Measurements from ENCODE around the gene FDCSP.

FDCSP gene

GRCh38 chr4:70225824-70226223 is at the start of gene FDCSP:
Gene FDCSP (plus strand): TSS chr4:70226124. CDS start chr4:70231195, 5,071 bp downstream.
- H3K9ac ChIP-seq (ENCODE audit: low read depth in 1 of 2, low read length in 2 of 2): no peak within 1 kb of the TSS
- H3K4me3 ChIP-seq (ENCODE audit: low read depth in 1 of 2, low read length in 2 of 2): no peak within 1 kb of the TSS
- H3K9me3 ChIP-seq (ENCODE audit: control insufficient read depth in 1 of 2, low read length in 2 of 2): no peaks in the 10 kb centered on the region
- no peaks in the 10 kb centered on the region for H3K36me3 ChIP-seq (ENCODE audit: control insufficient read depth in 1 of 2, insufficient read depth in 2 of 2, low read length in 2 of 2)
- H3K27ac ChIP-seq (ENCODE audit: low read depth, low read length): no peak within 1 kb of the TSS
- H3K27me3 ChIP-seq (ENCODE audit: control insufficient read depth in 1 of 2, insufficient read depth in 2 of 2, low read length in 2 of 2): no peaks in the 10 kb centered on the region
- H3K4me1 ChIP-seq (ENCODE audit: control insufficient read depth in 1 of 2, insufficient read depth in 2 of 2, low read length in 2 of 2): no peaks in the 10 kb centered on the region

GRCh38 chr4:70177090-70177489 is 48.8 kb upstream of the FDCSP start:
- Histone ChIP-seq H3K4me3 (ENCODE audit: low read depth in 1 of 2, low read length in 2 of 2) (no peak overlapping the region), H3K9ac (ENCODE audit: low read depth in 1 of 2, low read length in 2 of 2) (no peak overlapping the region), H3K36me3 (ENCODE audit: control insufficient read depth in 1 of 2, insufficient read depth in 2 of 2, low read length in 2 of 2) (no peaks in the 10 kb centered on the region), H3K9me3 (ENCODE audit: control insufficient read depth in 1 of 2, low read length in 2 of 2) (no peaks in the 10 kb centered on the region), H3K27me3 (ENCODE audit: control insufficient read depth in 1 of 2, insufficient read depth in 2 of 2, low read length in 2 of 2) (no peaks in the 10 kb centered on the region), H3K27ac (ENCODE audit: low read depth, low read length) (no peak overlapping the region), H3K4me1 (ENCODE audit: control insufficient read depth in 1 of 2, insufficient read depth in 2 of 2, low read length in 2 of 2) (no peaks in the 10 kb centered on the region)

DNA sequence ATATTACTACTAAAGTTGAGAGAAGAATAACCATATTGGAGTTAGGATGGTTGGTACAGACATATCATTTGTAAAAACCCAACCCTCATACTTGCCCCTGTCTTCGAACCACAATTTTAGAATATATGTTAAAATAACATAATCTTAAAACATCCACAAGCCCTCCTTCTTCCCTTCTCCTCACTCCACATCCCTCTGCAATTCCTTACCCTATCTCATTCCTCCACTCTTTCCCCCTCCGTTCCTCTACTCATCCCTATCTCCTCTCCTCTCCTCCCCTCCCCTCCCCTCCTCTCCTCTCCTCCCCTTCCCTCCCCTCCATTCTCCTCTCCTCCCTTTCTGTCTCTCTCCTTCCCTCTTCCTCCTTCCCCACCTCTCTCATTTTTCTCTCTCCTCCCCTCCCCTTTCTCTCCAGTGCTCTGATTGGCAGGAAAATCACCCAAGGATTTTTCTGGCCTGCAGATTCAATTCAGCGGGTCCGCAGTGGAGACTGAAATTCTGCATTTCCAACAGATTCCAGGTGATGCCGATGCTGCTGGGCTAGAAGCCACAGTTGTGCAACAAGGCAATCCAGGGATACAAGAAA is 47.8 kb upstream of the FDCSP start:
- Histone ChIP-seq H3K4me1 (ENCODE audit: control insufficient read depth in 1 of 2, insufficient read depth in 2 of 2, low read length in 2 of 2) (peaks cover 0 to 4% of the 10 kb centered on the region in 2 donors), H3K9ac (ENCODE audit: low read depth in 1 of 2, low read length in 2 of 2) (no peak overlapping the region), H3K4me3 (ENCODE audit: low read depth in 1 of 2, low read length in 2 of 2) (no peak overlapping the region), H3K27me3 (ENCODE audit: control insufficient read depth in 1 of 2, insufficient read depth in 2 of 2, low read length in 2 of 2) (no peaks in the 10 kb centered on the region), H3K27ac (ENCODE audit: low read depth, low read length) (no peak overlapping the region), H3K36me3 (ENCODE audit: control insufficient read depth in 1 of 2, insufficient read depth in 2 of 2, low read length in 2 of 2) (no peaks in the 10 kb centered on the region), H3K9me3 (ENCODE audit: control insufficient read depth in 1 of 2, low read length in 2 of 2) (no peaks in the 10 kb centered on the region)

DNA sequence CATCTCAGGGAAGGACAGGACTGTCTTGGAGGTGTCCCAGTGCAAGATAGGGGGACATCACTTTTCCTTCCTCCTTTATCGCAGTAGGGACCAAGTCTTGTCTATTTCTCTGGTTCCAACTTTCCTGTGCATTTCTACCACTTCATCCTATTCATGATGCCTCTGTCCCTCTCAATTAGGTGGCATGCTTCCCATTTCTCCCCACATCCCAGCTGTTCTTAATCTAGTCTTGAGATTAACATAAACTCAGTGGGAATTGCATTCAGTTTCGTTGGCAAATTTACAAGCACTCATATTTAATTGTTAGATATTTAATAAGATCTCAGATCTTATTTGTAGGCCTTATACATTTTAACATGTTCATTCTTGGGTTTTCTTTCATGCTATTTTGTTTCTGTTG is 46.1 kb upstream of the FDCSP start:
- Histone ChIP-seq H3K9me3 (ENCODE audit: control insufficient read depth in 1 of 2, low read length in 2 of 2) (no peaks in the 10 kb centered on the region), H3K27me3 (ENCODE audit: control insufficient read depth in 1 of 2, insufficient read depth in 2 of 2, low read length in 2 of 2) (no peaks in the 10 kb centered on the region), H3K9ac (ENCODE audit: low read depth in 1 of 2, low read length in 2 of 2) (no peak overlapping the region), H3K36me3 (ENCODE audit: control insufficient read depth in 1 of 2, insufficient read depth in 2 of 2, low read length in 2 of 2) (no peaks in the 10 kb centered on the region), H3K4me1 (ENCODE audit: control insufficient read depth in 1 of 2, insufficient read depth in 2 of 2, low read length in 2 of 2) (peaks cover 0 to 4% of the 10 kb centered on the region in 2 donors), H3K4me3 (ENCODE audit: low read depth in 1 of 2, low read length in 2 of 2) (no peak overlapping the region), H3K27ac (ENCODE audit: low read depth, low read length) (no peak overlapping the region)

- peaks cover 0 to 4% of the 10 kb centered on the region in 2 donors for H3K4me1 ChIP-seq (ENCODE audit: control insufficient read depth in 1 of 2, insufficient read depth in 2 of 2, low read length in 2 of 2)
Observed at GRCh38 chr4:70181864-70182263, 44.1 kb upstream of the FDCSP start.

DNA sequence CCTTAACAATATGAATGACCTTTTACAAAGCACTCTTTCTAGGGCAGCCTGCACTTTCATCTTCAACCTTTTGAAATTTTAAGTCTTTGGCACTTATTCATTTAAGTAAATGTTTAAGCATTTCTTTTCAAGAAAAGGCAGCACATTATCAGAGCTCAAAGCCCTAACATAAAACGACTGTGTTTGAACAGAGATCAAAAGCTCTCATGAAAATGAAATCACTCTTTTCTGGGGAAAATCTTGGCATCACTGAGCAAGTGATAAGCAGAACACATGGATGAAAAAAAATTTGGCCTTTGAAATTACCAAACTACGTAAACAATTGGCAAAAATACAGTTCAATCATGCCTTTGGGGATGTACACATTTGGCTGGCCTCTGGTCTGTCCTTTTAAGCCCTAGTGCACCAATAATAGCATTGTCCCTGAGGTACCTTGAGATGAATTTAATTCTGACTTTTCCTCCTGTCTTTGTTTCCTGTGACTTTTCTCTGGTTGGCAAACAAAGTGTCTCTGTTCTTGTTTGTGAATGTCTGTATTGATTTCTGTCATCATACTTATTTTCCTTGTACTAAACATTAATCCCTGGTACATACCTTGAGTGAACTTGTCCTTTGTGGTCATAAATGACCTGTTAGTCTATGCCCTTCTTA is 43.3 kb upstream of the FDCSP start:
- H3K36me3 ChIP-seq (ENCODE audit: control insufficient read depth in 1 of 2, insufficient read depth in 2 of 2, low read length in 2 of 2): no peaks in the 10 kb centered on the region
- no peak overlapping the region for H3K27ac ChIP-seq (ENCODE audit: low read depth, low read length)
- H3K9ac ChIP-seq (ENCODE audit: low read depth in 1 of 2, low read length in 2 of 2): no peak overlapping the region
- H3K27me3 ChIP-seq (ENCODE audit: control insufficient read depth in 1 of 2, insufficient read depth in 2 of 2, low read length in 2 of 2): no peaks in the 10 kb centered on the region
- no peaks in the 10 kb centered on the region for H3K9me3 ChIP-seq (ENCODE audit: control insufficient read depth in 1 of 2, low read length in 2 of 2)
- no peak overlapping the region for H3K4me3 ChIP-seq (ENCODE audit: low read depth in 1 of 2, low read length in 2 of 2)
- peaks cover 0 to 4% of the 10 kb centered on the region in 2 donors for H3K4me1 ChIP-seq (ENCODE audit: control insufficient read depth in 1 of 2, insufficient read depth in 2 of 2, low read length in 2 of 2)

More at GRCh38 chr4:70181864-70182263, 44.1 kb upstream of the FDCSP start:
- Histone ChIP-seq H3K9me3 (ENCODE audit: control insufficient read depth in 1 of 2, low read length in 2 of 2) (no peaks in the 10 kb centered on the region), H3K9ac (ENCODE audit: low read depth in 1 of 2, low read length in 2 of 2) (no peak overlapping the region), H3K27me3 (ENCODE audit: control insufficient read depth in 1 of 2, insufficient read depth in 2 of 2, low read length in 2 of 2) (no peaks in the 10 kb centered on the region), H3K36me3 (ENCODE audit: control insufficient read depth in 1 of 2, insufficient read depth in 2 of 2, low read length in 2 of 2) (no peaks in the 10 kb centered on the region), H3K27ac (ENCODE audit: low read depth, low read length) (no peak overlapping the region), H3K4me3 (ENCODE audit: low read depth in 1 of 2, low read length in 2 of 2) (no peak overlapping the region)

- no peak overlapping the region for H3K27ac ChIP-seq (ENCODE audit: low read depth, low read length)
- H3K9ac ChIP-seq (ENCODE audit: low read depth in 1 of 2, low read length in 2 of 2): no peak overlapping the region
- no peaks in the 10 kb centered on the region for H3K27me3 ChIP-seq (ENCODE audit: control insufficient read depth in 1 of 2, insufficient read depth in 2 of 2, low read length in 2 of 2)
- no peaks in the 10 kb centered on the region for H3K9me3 ChIP-seq (ENCODE audit: control insufficient read depth in 1 of 2, low read length in 2 of 2)
- peaks cover 0 to 4% of the 10 kb centered on the region in 2 donors for H3K4me1 ChIP-seq (ENCODE audit: control insufficient read depth in 1 of 2, insufficient read depth in 2 of 2, low read length in 2 of 2)
- H3K36me3 ChIP-seq (ENCODE audit: control insufficient read depth in 1 of 2, insufficient read depth in 2 of 2, low read length in 2 of 2): no peaks in the 10 kb centered on the region
- no peak overlapping the region for H3K4me3 ChIP-seq (ENCODE audit: low read depth in 1 of 2, low read length in 2 of 2)
Observed at GRCh38 chr4:70183168-70183939, 42.6 kb upstream of the FDCSP start.

DNA sequence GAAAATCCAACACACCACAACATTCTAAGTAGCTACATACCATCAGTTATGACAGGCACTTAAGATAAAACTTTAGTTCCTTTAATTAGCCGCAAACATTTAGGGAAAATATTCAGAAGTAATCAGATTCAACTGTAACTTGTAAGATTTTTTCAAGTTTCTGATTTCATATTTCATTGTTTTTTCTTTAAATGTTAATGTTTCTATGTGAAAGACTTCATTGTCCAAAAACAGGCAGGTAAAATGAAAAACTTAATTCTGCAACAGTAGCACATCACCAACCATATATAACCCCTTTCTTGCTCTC is 42.0 kb upstream of the FDCSP start:
- H3K27me3 ChIP-seq (ENCODE audit: control insufficient read depth in 1 of 2, insufficient read depth in 2 of 2, low read length in 2 of 2): no peaks in the 10 kb centered on the region
- H3K4me1 ChIP-seq (ENCODE audit: control insufficient read depth in 1 of 2, insufficient read depth in 2 of 2, low read length in 2 of 2): peaks cover 0 to 4% of the 10 kb centered on the region in 2 donors
- H3K9me3 ChIP-seq (ENCODE audit: control insufficient read depth in 1 of 2, low read length in 2 of 2): no peaks in the 10 kb centered on the region
- H3K27ac ChIP-seq (ENCODE audit: low read depth, low read length): no peak overlapping the region
- no peaks in the 10 kb centered on the region for H3K36me3 ChIP-seq (ENCODE audit: control insufficient read depth in 1 of 2, insufficient read depth in 2 of 2, low read length in 2 of 2)
- no peak overlapping the region for H3K4me3 ChIP-seq (ENCODE audit: low read depth in 1 of 2, low read length in 2 of 2)
- no peak overlapping the region for H3K9ac ChIP-seq (ENCODE audit: low read depth in 1 of 2, low read length in 2 of 2)

- Histone ChIP-seq H3K9ac (ENCODE audit: low read depth in 1 of 2, low read length in 2 of 2) (no peak overlapping the region), H3K36me3 (ENCODE audit: control insufficient read depth in 1 of 2, insufficient read depth in 2 of 2, low read length in 2 of 2) (no peaks in the 10 kb centered on the region), H3K27ac (ENCODE audit: low read depth, low read length) (no peak overlapping the region), H3K9me3 (ENCODE audit: control insufficient read depth in 1 of 2, low read length in 2 of 2) (no peaks in the 10 kb centered on the region), H3K4me3 (ENCODE audit: low read depth in 1 of 2, low read length in 2 of 2) (no peak overlapping the region), H3K4me1 (ENCODE audit: control insufficient read depth in 1 of 2, insufficient read depth in 2 of 2, low read length in 2 of 2) (peaks cover 0 to 4% of the 10 kb centered on the region in 2 donors), H3K27me3 (ENCODE audit: control insufficient read depth in 1 of 2, insufficient read depth in 2 of 2, low read length in 2 of 2) (no peaks in the 10 kb centered on the region)
Observed at GRCh38 chr4:70187216-70187615, 38.7 kb upstream of the FDCSP start.

DNA sequence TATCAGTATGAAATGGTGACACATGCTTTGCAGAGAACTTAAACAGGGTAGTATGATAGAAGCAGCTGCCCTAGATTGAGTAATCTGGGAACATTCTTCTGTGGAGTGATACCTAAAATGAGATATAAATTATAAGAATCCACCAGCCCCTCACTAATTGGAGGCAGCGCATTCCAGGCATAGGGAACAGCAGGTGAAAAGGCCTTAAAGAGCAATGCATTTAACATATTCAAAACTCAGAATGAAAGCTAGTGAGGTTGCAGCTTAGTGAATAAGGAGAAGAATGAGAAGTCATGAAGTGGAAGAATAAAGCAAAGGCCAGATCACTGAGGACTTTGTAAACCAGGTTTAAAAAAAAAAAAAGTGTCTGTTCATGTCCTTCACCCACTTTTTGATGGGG is 35.3 kb upstream of the FDCSP start:
- no peaks in the 10 kb centered on the region for H3K9me3 ChIP-seq (ENCODE audit: control insufficient read depth in 1 of 2, low read length in 2 of 2)
- H3K4me3 ChIP-seq (ENCODE audit: low read depth in 1 of 2, low read length in 2 of 2): no peak overlapping the region
- H3K36me3 ChIP-seq (ENCODE audit: control insufficient read depth in 1 of 2, insufficient read depth in 2 of 2, low read length in 2 of 2): no peaks in the 10 kb centered on the region
- no peak overlapping the region for H3K9ac ChIP-seq (ENCODE audit: low read depth in 1 of 2, low read length in 2 of 2)
- no peaks in the 10 kb centered on the region for H3K4me1 ChIP-seq (ENCODE audit: control insufficient read depth in 1 of 2, insufficient read depth in 2 of 2, low read length in 2 of 2)
- H3K27ac ChIP-seq (ENCODE audit: low read depth, low read length): no peak overlapping the region
- H3K27me3 ChIP-seq (ENCODE audit: control insufficient read depth in 1 of 2, insufficient read depth in 2 of 2, low read length in 2 of 2): no peaks in the 10 kb centered on the region

Measured in duodenal mucosa (tissue), 2 donors.